Smooth muscle cell (in vitro differentiated cells): ENCODE results near the gene CPNE4. TPM values are rescaled to one million over a fixed set of nuclear protein-coding genes. Genes with fewer than 3 reads are reported as not detected.

Experiments
- DNase-seq: peaks from one replicate; lab custom pipeline; 2025; ENCODE audit not compliant: unreplicated experiment; lab: John Stamatoyannopoulos, UW
- H2AFZ ChIP-seq: fragments of 200-600 bp; sonication (generic); 2 replicates; pipeline ENCODE4 v1.6.0; 2016; ENCODE audit warnings: antibody characterized with exemption, low read depth, mild to moderate bottlenecking
- H3F3A ChIP-seq: fragments of 200-600 bp; sonication (generic); 2 replicates; pipeline ENCODE4 v1.6.0; 2017; ENCODE audit warnings: antibody characterized with exemption, low read depth
- H3K27ac ChIP-seq: fragments of 200-600 bp; sonication (generic); 2 replicates; pipeline ENCODE4 v1.5.1; 2016; ENCODE audit warnings: low read depth, mild to moderate bottlenecking
- H3K27me3 ChIP-seq: fragments of 200-600 bp; sonication (generic); 2 replicates; pipeline ENCODE4 v1.6.1; 2016; ENCODE audit warnings: low read depth, mild to moderate bottlenecking
- H3K36me3 ChIP-seq: fragments of 200-600 bp; sonication (generic); 2 replicates; pipeline ENCODE4 v1.5.1; 2016; ENCODE audit warnings: low read depth
- H3K4me1 ChIP-seq: fragments of 200-600 bp; sonication (generic); 2 replicates; pipeline ENCODE4 v1.5.1; 2016; ENCODE audit warnings: low read depth
- H3K4me2 ChIP-seq: fragments of 200-600 bp; sonication (generic); 2 replicates; pipeline ENCODE4 v1.6.0; 2016; ENCODE audit warnings: mild to moderate bottlenecking
- H3K4me3 ChIP-seq: fragments of 200-600 bp; sonication (generic); 2 replicates; pipeline ENCODE4 v1.5.1; 2016; ENCODE audit warnings: mild to moderate bottlenecking
- H3K79me2 ChIP-seq: fragments of 200-600 bp; sonication (generic); 2 replicates; pipeline ENCODE4 v1.6.0; 2016; ENCODE audit warnings: low read depth, mild to moderate bottlenecking
- H3K9ac ChIP-seq: fragments of 200-600 bp; sonication (generic); 2 replicates; pipeline ENCODE4 v1.6.0; 2016; ENCODE audit warnings: low read depth
- H3K9me3 ChIP-seq: fragments of 200-600 bp; sonication (generic); replicated peaks from 2 replicates; pipeline ENCODE4 v1.5.1; 2016; ENCODE audit warnings: low read depth
- H4K20me1 ChIP-seq: fragments of 200-600 bp; sonication (generic); 2 replicates; pipeline ENCODE4 v1.6.0; 2016; ENCODE audit warnings: low read depth
- CTCF ChIP-seq: fragments of 200-600 bp; sonication (generic); IDR thresholded peaks from 2 replicates; pipeline ENCODE4 v1.5.1; 2017; ENCODE audit warnings: borderline replicate concordance, mild to moderate bottlenecking, antibody characterized with exemption; ENCODE audit not compliant: insufficient read depth, poor library complexity, severe bottlenecking
- WGBS: methylation state at CpG from one replicate; pipeline ENCODE4 v1.1.7; 2016; ENCODE audit warnings: low lambda C conversion rate; 5-methylcytosine and 5-hydroxymethylcytosine counted together
- polyA plus RNA-seq: library from polyadenylated mRNA; unstranded; fragments of >200 nt; fragmentation: Nextera tagmentation; extraction: Ambion mirVana; gene quantifications from 2 replicates; pipeline ENCODE4 v1.2.1, GENCODE V29; 2016
- total RNA-seq: library from RNA; depleted of rRNA; stranded (reverse); fragments of >200 nt; gene quantifications from 2 replicates; pipeline ENCODE4 v1.2.3, GENCODE V29; 2014

Gene CPNE4
- total and polyA plus RNA-seq, 2 experiments from 2014 or later: 0.05 to 1.6 TPM

- Histone ChIP-seq H3K9ac (no peak overlapping the region), H3K36me3 (no peaks in the 10 kb centered on the region), H3K27ac (no peak overlapping the region), H3K4me3 (no peak overlapping the region), H2AFZ (no peak overlapping the region), H4K20me1 (no peaks in the 10 kb centered on the region), H3K4me2 (no peak overlapping the region), H3K4me1 (no peaks in the 10 kb centered on the region), H3F3A (no peaks in the 10 kb centered on the region), H3K9me3 (no peaks in the 10 kb centered on the region), H3K79me2 (no peaks in the 10 kb centered on the region), H3K27me3 (peaks cover 3% of the 10 kb centered on the region)
- no peak for TF ChIP-seq CTCF
- WGBS: 88% methylated on average over 1 of the region's 1 CpG
- no peak for DNase-seq
Measured at GRCh38 chr3:131944676-131945075, 90.1 kb downstream of the CPNE4 start.

GRCh38 chr3:131933665-131934064 lies 101.1 kb downstream of the CPNE4 start:
- Histone ChIP-seq H3K27ac (no peak overlapping the region), H3K9me3 (peaks cover 6% of the 10 kb centered on the region), H3K27me3 (no peaks in the 10 kb centered on the region), H3F3A (no peaks in the 10 kb centered on the region), H3K4me3 (no peak overlapping the region), H3K4me1 (no peaks in the 10 kb centered on the region), H3K36me3 (no peaks in the 10 kb centered on the region), H2AFZ (no peak overlapping the region), H3K4me2 (no peak overlapping the region), H4K20me1 (no peaks in the 10 kb centered on the region), H3K79me2 (no peaks in the 10 kb centered on the region), H3K9ac (no peak overlapping the region)
- 87% methylated on average over 3 of the region's 3 CpGs for WGBS
- TF ChIP-seq CTCF: no peak
- no peak for DNase-seq

GRCh38 chr3:131928593-131928992 lies 106.2 kb downstream of the CPNE4 start:
- Histone ChIP-seq H2AFZ (no peak overlapping the region), H3F3A (no peaks in the 10 kb centered on the region), H3K27me3 (no peaks in the 10 kb centered on the region), H3K36me3 (no peaks in the 10 kb centered on the region), H3K9ac (no peak overlapping the region), H4K20me1 (no peaks in the 10 kb centered on the region), H3K79me2 (no peaks in the 10 kb centered on the region), H3K4me2 (no peak overlapping the region), H3K4me1 (peaks cover 6% of the 10 kb centered on the region), H3K27ac (no peak overlapping the region), H3K4me3 (no peak overlapping the region), H3K9me3 (no peaks in the 10 kb centered on the region)
- WGBS: 93% methylated on average over 2 of the region's 2 CpGs
- TF ChIP-seq CTCF: no peak
- no peak for DNase-seq

GRCh38 chr3:131925571-131925970 lies 109.2 kb downstream of the CPNE4 start:
- Histone ChIP-seq H3K4me3 (no peak overlapping the region), H3K27me3 (no peaks in the 10 kb centered on the region), H4K20me1 (no peaks in the 10 kb centered on the region), H3K79me2 (no peaks in the 10 kb centered on the region), H3K4me1 (peaks cover 6% of the 10 kb centered on the region), H3F3A (no peaks in the 10 kb centered on the region), H2AFZ (no peak overlapping the region), H3K27ac (peak overlapping the region; percentile 49), H3K9me3 (no peaks in the 10 kb centered on the region), H3K4me2 (peak overlapping the region; percentile 33), H3K9ac (no peak overlapping the region), H3K36me3 (no peaks in the 10 kb centered on the region)
- DNase-seq: no peak
- 41% methylated on average over 1 of the region's 1 CpG for WGBS
- no peak for TF ChIP-seq CTCF
